AG09319 (cell line): ENCODE results near the gene LAMB2.

Source experiments
- DNase-seq: peaks from one replicate; pipeline ENCODE4 v3.0.0-alpha.2; 2010; ENCODE audit warnings: low read depth; ENCODE audit errors: extremely low read depth
- CTCF ChIP-seq: IDR thresholded peaks from 2 replicates; pipeline ENCODE4 v1.5.1; 2011; ENCODE audit warnings: low read depth, mild to moderate bottlenecking, inconsistent platforms, low read length, moderate library complexity

Gene LAMB2

DNA sequence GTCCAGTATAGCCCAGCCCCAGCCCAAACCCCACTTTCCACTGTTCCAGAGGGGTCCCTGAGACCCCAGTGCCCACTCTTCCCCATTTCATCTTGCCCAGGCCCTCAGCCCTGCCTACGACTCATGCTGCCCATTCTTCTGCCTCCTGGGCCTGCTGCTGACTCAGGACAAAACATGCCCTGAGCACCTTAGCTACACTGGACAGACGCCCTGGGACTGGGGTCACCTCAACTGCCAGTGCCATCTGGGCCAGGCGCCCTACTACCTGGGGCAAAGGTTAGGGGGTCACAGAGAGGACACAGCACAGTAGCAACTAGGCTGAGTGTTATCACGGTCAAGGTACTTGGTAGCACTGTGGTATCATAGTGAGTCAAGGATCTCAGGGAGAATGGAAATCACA, 2.6 kb upstream of the LAMB2 start:
- no peak for TF ChIP-seq CTCF
- no peak for DNase-seq

DNA sequence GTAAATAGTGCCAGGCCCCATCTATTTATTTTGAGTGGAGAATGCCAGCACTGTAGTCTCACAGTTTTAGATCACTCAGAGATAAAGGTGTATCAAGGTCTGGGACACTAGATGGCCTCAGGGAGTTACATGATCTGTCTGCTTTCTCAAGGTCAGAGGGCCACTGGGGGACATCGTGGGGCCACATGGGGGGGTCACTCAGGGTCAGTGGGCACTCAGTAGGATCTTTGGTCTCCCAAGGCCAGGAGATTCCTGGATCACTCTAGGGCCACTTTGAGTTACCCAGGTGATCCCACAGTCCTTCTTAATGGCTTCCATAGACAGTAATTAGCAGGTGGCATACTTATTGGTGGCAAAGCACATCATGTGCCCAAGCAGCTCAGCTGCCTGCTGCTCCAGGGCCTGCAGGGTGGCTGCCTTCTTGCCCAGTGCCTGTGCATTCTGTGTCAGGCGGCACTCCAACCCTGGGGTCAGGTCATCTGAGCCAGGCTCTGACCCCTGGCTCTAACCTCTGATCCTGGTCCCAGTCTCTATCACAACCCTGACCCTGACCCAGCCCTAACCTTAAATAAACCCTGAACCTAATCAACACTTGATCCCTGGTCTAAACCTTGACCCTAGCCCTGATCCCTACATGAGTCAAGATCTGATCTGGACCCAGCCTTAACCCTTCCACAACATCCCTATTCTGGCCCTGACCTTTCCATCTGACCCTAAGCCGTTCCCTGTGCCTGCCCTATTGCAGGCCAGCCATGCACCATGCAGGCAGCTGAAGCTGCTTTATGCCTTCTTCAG, 1.8 kb upstream of the LAMB2 start:
- DNase-seq = no peak
- TF ChIP-seq CTCF = no peak

- DNase-seq = peak; percentile 79
- no peak for TF ChIP-seq CTCF
Measured at GRCh38 chr3:49133226-49133951, 539 bp upstream of the LAMB2 start.

GRCh38 chr3:49132073-49132436, 795 bp downstream of the LAMB2 start:
- no peak for DNase-seq
- no peak for TF ChIP-seq CTCF

- no peak for DNase-seq
- TF ChIP-seq CTCF = no peak
Measured at GRCh38 chr3:49131576-49131975, 1.3 kb downstream of the LAMB2 start.

DNA sequence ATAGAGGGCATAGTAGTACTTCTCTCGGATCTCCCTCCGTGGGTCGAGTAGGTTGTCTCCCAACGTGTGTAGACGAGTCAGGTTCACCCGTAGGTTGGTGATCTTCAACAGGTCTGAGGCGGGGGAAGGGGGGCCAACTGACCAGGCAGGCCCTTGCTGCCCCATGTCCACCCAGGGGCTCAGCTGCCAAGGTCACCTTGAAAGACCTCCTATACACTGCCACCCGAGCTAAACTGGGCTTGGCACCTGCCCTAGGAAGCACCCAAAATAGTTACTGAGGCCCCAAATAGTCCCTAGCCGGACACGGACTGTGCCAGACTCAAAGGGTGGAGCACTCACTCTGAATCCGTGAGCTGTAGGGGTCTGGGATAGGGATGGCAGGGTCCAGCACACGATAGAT, 1.8 kb downstream of the LAMB2 start:
- no peak for DNase-seq
- TF ChIP-seq CTCF = no peak

DNA sequence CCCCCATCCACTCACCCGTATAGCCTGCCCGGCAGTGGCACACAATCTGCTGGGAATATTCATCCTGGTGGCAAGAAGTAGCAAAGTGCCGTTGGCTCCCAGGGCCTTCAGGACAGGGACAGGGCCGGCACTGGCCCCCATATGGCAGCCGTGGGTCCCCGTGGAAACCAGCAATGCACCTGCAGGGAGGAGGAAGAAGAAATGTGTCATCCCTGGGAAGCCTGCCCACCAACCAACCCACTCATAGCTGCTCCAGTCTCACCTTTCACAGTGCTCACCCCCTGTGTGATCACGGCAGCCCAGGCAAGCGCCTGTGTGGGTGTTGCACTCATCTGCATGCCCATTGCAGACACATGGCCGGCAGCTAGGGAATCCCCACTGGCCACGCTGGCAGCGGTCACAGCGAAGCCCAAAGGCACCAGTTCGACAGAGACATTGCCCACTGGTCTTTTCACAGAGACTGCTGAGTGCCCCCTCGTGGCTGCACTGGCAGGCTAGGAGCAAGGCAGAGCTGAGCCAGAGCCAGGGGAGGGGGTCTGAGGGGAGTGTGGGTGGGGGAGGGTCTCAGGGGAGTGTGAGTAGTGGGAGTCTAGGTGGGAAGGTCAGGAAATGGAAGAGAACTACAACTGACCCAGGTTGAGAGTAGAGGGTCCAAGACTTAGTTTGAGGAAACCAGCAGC, 7.7 kb downstream of the LAMB2 start:
- DNase-seq = no peak
- no peak for TF ChIP-seq CTCF
